IPS-NIHi11 (cell line): Measurements from ENCODE around the gene GJA10.

Experiments
- DNase-seq: peaks from one replicate; pipeline ENCODE4 v3.0.0; 2012; ENCODE audit warnings: mixed read lengths, low spot score

GJA10 gene

DNA sequence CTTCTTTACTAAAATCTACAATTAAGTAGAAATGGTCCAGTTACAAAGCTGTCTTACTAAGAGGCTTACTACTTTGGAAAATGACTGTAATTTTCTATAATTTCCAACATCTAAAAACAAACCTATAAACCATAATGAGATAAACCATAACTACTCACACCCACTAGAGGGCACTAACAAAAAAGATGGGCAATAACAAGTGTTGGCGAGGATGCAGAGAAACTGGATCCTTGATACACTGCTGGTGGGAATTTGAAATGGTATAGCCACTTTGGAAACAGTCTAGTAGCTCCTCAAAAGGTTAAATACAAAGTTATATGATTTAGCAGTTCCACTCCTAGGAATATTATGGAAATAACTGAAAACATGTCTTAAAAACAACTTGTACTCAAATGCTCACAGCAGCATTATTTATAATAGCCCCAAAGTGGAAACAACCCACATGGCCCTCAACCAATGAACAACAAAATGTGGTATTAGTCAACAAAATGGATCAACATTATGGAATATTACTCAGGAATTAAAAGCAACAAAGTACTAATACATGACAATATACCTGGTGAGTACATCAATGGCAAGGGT, 50.6 kb downstream of the GJA10 start:
- no peak for DNase-seq
